Common myeloid progenitor, CD34-positive (primary cell): ENCODE results near the gene ACOT12.

Experiments used
- CTCF ChIA-PET: fragments of 350-600 bp; sonication (Branson Sonifier 250); formaldehyde crosslinking; loops from one replicate; lab custom pipeline; 2021; ENCODE audit warnings: antibody characterized with exemption; lab: Charles Lee
- POLR2A ChIA-PET: fragments of 350-600 bp; sonication (Branson Sonifier 250); formaldehyde crosslinking; loops from one replicate; lab custom pipeline; 2021; ENCODE audit warnings: antibody characterized with exemption; lab: Charles Lee
- DNase-seq, 3 donors: peaks; one replicate each; pipeline versions ENCODE4 v3.0.0 to v3.0.0-alpha.2; 2013
- H3K27ac ChIP-seq, 2 experiments: 1 replicate in 1 of 2; 2 replicates in 1 of 2; pipeline ENCODE4 v1.7.0; 2013; ENCODE audit warnings: inconsistent platforms in 2 of 2, low read length in 2 of 2, mild to moderate bottlenecking in 2 of 2, low read depth in 1 of 2, moderate library complexity in 1 of 2; ENCODE audit not compliant: severe bottlenecking in 2 of 2, insufficient read depth in 1 of 2, poor library complexity in 1 of 2
- H3K27me3 ChIP-seq, 5 experiments: replicated peaks in 2 of 5; 1 replicate in 3 of 5; 2 replicates in 2 of 5; pipeline versions ENCODE4 v1.6.1 to v1.7.0; 2013; ENCODE audit warnings: low read length in 4 of 5, mild to moderate bottlenecking in 2 of 5, moderate library complexity in 2 of 5, inconsistent platforms in 1 of 5; ENCODE audit not compliant: insufficient read depth in 5 of 5, control insufficient read depth in 4 of 5
- H3K36me3 ChIP-seq, 4 experiments: 1 replicate in 2 of 4; 2 replicates in 2 of 4; pipeline versions ENCODE4 v1.6.1 to v1.7.0; 2013; ENCODE audit warnings: low read length in 3 of 4, control low read depth in 1 of 4, mild to moderate bottlenecking in 1 of 4; ENCODE audit not compliant: control insufficient read depth in 4 of 4, insufficient read depth in 4 of 4
- H3K4me1 ChIP-seq, 4 experiments: 1 replicate in 3 of 4; 2 replicates in 1 of 4; pipeline versions ENCODE4 v1.6.1 to v1.7.1; 2013; ENCODE audit warnings: low read length in 3 of 4, mild to moderate bottlenecking in 3 of 4, control low read depth in 1 of 4, inconsistent platforms in 1 of 4, moderate library complexity in 1 of 4; ENCODE audit not compliant: control insufficient read depth in 4 of 4, insufficient read depth in 4 of 4; ENCODE audit errors: control extremely low read depth in 1 of 4
- H3K4me3 ChIP-seq, 7 experiments: 1 replicate in 4 of 7; 2 replicates in 3 of 7; pipeline versions ENCODE4 v1.5.1 to v1.7.0; 2013; ENCODE audit warnings: mild to moderate bottlenecking in 7 of 7, low read length in 6 of 7, moderate library complexity in 6 of 7, inconsistent platforms in 2 of 7, low read depth in 2 of 7, control low read depth in 1 of 7; ENCODE audit not compliant: insufficient read depth in 4 of 7, control insufficient read depth in 1 of 7; ENCODE audit errors: extremely low read depth in 1 of 7
- H3K9me3 ChIP-seq, 5 experiments: 1 replicate in 4 of 5; 2 replicates in 1 of 5; pipeline versions ENCODE4 v1.6.1 to v1.7.1; 2013; ENCODE audit warnings: low read length in 4 of 5, mild to moderate bottlenecking in 2 of 5, inconsistent platforms in 1 of 5, low read depth in 1 of 5, moderate library complexity in 1 of 5; ENCODE audit not compliant: control insufficient read depth in 4 of 5, insufficient read depth in 2 of 5; ENCODE audit errors: control extremely low read depth in 1 of 5
- WGBS: methylation state at CpG from one replicate; pipeline ENCODE4 v1.1.5; 2013; ENCODE audit not compliant: insufficient coverage; 5-methylcytosine and 5-hydroxymethylcytosine counted together

The ACOT12 gene

GRCh38 chr5:81361600-81361999, 32.3 kb downstream of the ACOT12 start:
- CTCF ChIA-PET, result no interaction called here

GRCh38 chr5:81360640-81361039, 33.3 kb downstream of the ACOT12 start:
- Histone ChIP-seq H3K9me3 (no peaks in the 10 kb centered on the region), H3K27ac (no peak overlapping the region), H3K4me1 (no peaks in the 10 kb centered on the region), H3K36me3 (no peaks in the 10 kb centered on the region), H3K4me3 (no peak overlapping the region), H3K27me3 (no peaks in the 10 kb centered on the region)
- WGBS, result 100% methylated on average over 3 of the region's 4 CpGs
- POLR2A ChIA-PET, result no interaction called here
- CTCF ChIA-PET, result no interaction called here
- DNase-seq, result no peak

More at GRCh38 chr5:81361600-81361999, 32.3 kb downstream of the ACOT12 start:
- Histone ChIP-seq H3K36me3 (no peaks in the 10 kb centered on the region), H3K9me3 (no peaks in the 10 kb centered on the region), H3K27ac (no peak overlapping the region), H3K4me1 (no peaks in the 10 kb centered on the region), H3K27me3 (no peaks in the 10 kb centered on the region), H3K4me3 (no peak overlapping the region)
- 100% methylated on average over 2 of the region's 2 CpGs for WGBS
- POLR2A ChIA-PET, result no interaction called here
- DNase-seq, result no peak

GRCh38 chr5:81359881-81360280, 34.1 kb downstream of the ACOT12 start:
- no CpG with 5 or more reads among the region's 2 CpGs for WGBS
- Histone ChIP-seq H3K36me3 (no peaks in the 10 kb centered on the region), H3K4me3 (no peak overlapping the region), H3K9me3 (no peaks in the 10 kb centered on the region), H3K27me3 (no peaks in the 10 kb centered on the region), H3K27ac (no peak overlapping the region), H3K4me1 (no peaks in the 10 kb centered on the region)
- DNase-seq, result no peak
- ChIA-PET POLR2A (no interaction called here), CTCF (no interaction called here)

GRCh38 chr5:81359108-81359507, 34.8 kb downstream of the ACOT12 start:
- H3K27ac ChIP-seq, result no peak overlapping the region
- no peak overlapping the region for H3K4me3 ChIP-seq
- H3K27me3 ChIP-seq, result no peaks in the 10 kb centered on the region
- no peaks in the 10 kb centered on the region for H3K9me3 ChIP-seq
- H3K36me3 ChIP-seq, result no peaks in the 10 kb centered on the region
- H3K4me1 ChIP-seq, result no peaks in the 10 kb centered on the region
- DNase-seq, result no peak
- CTCF ChIA-PET, result no interaction called here
- 66% methylated on average over 2 of the region's 5 CpGs for WGBS
- POLR2A ChIA-PET, result no interaction called here

- WGBS, result 100% methylated on average over 5 of the region's 11 CpGs
- Histone ChIP-seq H3K4me3 (no peak overlapping the region), H3K9me3 (no peaks in the 10 kb centered on the region), H3K27me3 (no peaks in the 10 kb centered on the region), H3K27ac (no peak overlapping the region), H3K36me3 (no peaks in the 10 kb centered on the region), H3K4me1 (no peaks in the 10 kb centered on the region)
- CTCF ChIA-PET, result interaction anchor here (1.1 kb wide), 1 partner anchor 11 kb away, joined by 3 read pairs; no protein-coding TSS in a partner anchor
- POLR2A ChIA-PET, result no interaction called here
- DNase-seq, result no peak
Observed at GRCh38 chr5:81355291-81356251, 38.4 kb downstream of the ACOT12 start.

- Histone ChIP-seq H3K27me3 (no peaks in the 10 kb centered on the region), H3K4me1 (no peaks in the 10 kb centered on the region), H3K36me3 (no peaks in the 10 kb centered on the region), H3K27ac (no peak overlapping the region), H3K4me3 (no peak overlapping the region), H3K9me3 (no peaks in the 10 kb centered on the region)
- WGBS, result no CpG with 5 or more reads among the region's 2 CpGs
- ChIA-PET POLR2A (no interaction called here), CTCF (no interaction called here)
- DNase-seq, result no peak
Observed at GRCh38 chr5:81354093-81354492, 39.8 kb downstream of the ACOT12 start.

- WGBS, result 97% methylated on average over 5 of the region's 5 CpGs
- no peak for DNase-seq
- Histone ChIP-seq H3K9me3 (no peaks in the 10 kb centered on the region), H3K27ac (no peak overlapping the region), H3K4me3 (no peak overlapping the region), H3K27me3 (no peaks in the 10 kb centered on the region), H3K36me3 (no peaks in the 10 kb centered on the region), H3K4me1 (no peaks in the 10 kb centered on the region)
- ChIA-PET CTCF (no interaction called here), POLR2A (no interaction called here)
Observed at GRCh38 chr5:81353189-81353588, 40.7 kb downstream of the ACOT12 start.
